Stimulated activated CD4-positive, alpha-beta T cell treated with anti-CD3 and anti-CD28 coated beads, Interleukin-15, amount 100 ng/mL, for 48 hours (primary cell): ENCODE measurements around the gene LRRC41.
"Not testable (repeated sequence)": the region's sequence is repeated elsewhere in the genome, so short reads cannot be mapped to it uniquely, and the experiment has no call there.

Experiments
- DNase-seq, 2 donors: peaks; one replicate each; pipeline ENCODE4 v3.0.0-alpha.2; 2020; ENCODE audit warnings: low read depth in 2 of 2

Gene LRRC41

DNA sequence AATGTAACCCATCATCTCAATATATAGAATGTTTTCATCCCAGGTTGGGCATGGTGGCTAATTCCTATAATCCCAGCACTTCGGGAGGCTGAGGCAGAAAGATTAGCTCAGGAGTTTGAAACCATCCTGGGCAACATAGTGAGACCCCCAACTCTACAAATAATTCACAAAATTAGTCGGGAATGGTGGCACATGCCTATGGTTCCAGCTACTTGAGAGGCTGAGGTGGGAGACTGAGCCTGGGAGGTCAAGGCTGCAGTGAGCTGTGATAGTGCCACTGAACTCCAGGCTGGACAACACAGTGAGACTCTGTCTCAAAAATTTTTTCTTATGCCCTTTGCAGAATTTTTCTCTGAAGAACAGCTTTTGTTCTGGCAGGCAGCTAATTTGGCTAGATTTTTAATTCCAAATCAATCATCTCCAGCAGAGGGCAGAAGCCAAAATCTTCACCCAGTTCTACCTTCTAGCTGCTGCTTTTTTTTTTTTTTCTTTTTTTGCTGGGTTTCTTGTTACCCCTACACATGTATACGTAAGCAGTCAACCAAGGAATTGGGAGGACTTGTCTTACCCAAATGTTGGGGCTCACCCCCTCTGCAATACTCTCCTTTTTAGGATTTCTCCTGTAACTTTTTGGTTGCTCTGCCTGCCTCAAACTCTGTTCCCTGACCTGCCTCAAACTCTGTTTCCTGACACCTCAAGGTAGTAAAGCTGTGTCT is 58.6 kb downstream of the LRRC41 start:
- DNase-seq, result no peak

- not testable (repeated sequence) for DNase-seq
Observed at GRCh38 chr1:46243831-46244230, 59.6 kb downstream of the LRRC41 start.

GRCh38 chr1:46242918-46243317 is 60.5 kb downstream of the LRRC41 start:
- DNase-seq, result no peak

DNA sequence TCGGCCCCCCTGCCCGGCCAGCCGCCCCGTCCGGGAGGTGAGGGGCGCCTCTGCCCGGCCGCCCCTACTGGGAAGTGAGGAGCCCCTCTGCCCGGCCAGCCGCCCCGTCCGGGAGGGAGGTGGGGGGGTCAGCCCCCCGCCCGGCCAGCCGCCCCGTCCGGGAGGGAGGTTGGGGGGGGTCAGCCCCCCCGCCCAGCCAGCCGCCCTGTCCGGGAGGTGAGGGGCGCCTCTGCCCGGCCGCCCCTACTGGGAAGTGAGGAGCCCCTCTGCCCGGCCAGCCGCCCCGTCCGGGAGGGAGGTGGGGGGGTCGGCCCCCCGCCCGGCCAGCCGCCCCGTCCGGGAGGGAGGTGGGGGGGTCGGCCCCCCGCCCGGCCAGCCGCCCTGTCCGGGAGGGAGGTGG is 61.7 kb downstream of the LRRC41 start:
- DNase-seq, result not testable (repeated sequence)

- DNase-seq, result not testable (repeated sequence)
Observed at GRCh38 chr1:46238865-46239264, 64.6 kb downstream of the LRRC41 start.

DNA sequence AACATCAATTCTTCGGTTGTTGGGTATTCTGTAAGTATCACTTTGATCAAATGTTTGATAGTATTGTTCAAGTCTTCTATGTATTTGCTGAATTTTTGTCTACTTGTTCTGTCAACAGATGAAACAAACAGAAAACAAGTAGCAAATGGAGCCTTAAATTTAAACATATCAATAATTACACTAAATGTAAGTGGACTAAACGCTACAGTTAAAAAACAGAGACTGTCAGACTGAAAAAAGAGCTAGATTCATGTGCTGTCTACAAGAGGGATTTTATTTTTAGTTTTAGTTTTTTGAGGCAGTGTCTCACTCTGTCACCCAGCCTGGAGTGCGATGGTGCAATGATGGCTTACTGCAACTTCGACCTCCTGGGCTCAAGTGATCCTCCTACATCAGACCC is 66.5 kb downstream of the LRRC41 start:
- no peak for DNase-seq

DNA sequence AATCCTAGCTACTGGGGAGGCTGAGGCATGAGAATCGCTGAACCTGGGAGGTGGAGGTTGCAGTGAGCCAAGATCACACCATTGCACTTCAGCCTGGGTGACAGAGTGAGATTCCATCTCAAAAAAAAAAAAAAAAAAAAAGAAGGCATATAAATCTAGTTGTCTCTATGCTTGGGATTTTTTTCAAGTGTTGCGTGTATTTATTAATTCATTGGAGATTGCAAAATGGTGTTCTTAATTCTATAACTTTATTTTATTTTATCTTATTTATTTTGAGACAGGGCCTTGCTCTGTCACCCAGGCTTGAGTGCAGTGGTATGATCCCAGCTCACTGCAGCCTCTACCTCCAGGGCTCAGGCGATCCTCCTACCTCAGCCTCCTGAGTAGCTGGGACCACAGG is 72.2 kb downstream of the LRRC41 start:
- not testable (repeated sequence) for DNase-seq
